Measurements from ENCODE around the gene PTPN7.
A peak's percentile ranks its signal among the peaks of the same experiment; 100 is the strongest.
"Not testable (repeated sequence)": the region's sequence is repeated elsewhere in the genome, so short reads cannot be mapped to it uniquely, and the experiment has no call there.

Gene PTPN7

GRCh38 chr1:202154148-202154765, 6.1 kb downstream of the PTPN7 start:
- no peaks in the 10 kb centered on the region for H3K27me3 Mint-ChIP-seq
- no peak overlapping the region for H3K4me3 Mint-ChIP-seq
- peaks cover 82% of the 10 kb centered on the region for H3K36me3 Mint-ChIP-seq (ENCODE audit: low read depth)
- H3K4me1 Mint-ChIP-seq = peaks cover 56% of the 10 kb centered on the region
- no peak for ATAC-seq
- peak overlapping the region; percentile 88 for H3K27ac Mint-ChIP-seq
- H3K9me3 Mint-ChIP-seq = no peaks in the 10 kb centered on the region
- DNase-seq = no peak

GRCh38 chr1:202153284-202153683, 7.1 kb downstream of the PTPN7 start:
- Mint-ChIP-seq H3K36me3 (ENCODE audit: low read depth) (peaks cover 81% of the 10 kb centered on the region), H3K4me3 (peak overlapping the region; percentile 32), H3K27ac (peak overlapping the region; percentile 69), H3K9me3 (no peaks in the 10 kb centered on the region), H3K27me3 (no peaks in the 10 kb centered on the region), H3K4me1 (peaks cover 48% of the 10 kb centered on the region)
- no peak for DNase-seq
- no peak for ATAC-seq

GRCh38 chr1:202152399-202152798, 8.0 kb downstream of the PTPN7 start:
- Mint-ChIP-seq H3K27ac (peak overlapping the region; percentile 35), H3K27me3 (no peaks in the 10 kb centered on the region), H3K4me3 (no peak overlapping the region), H3K9me3 (no peaks in the 10 kb centered on the region), H3K4me1 (peaks cover 40% of the 10 kb centered on the region), H3K36me3 (ENCODE audit: low read depth) (peaks cover 80% of the 10 kb centered on the region)
- DNase-seq = no peak
- ATAC-seq = no peak

GRCh38 chr1:202151045-202151444, 9.4 kb downstream of the PTPN7 start:
- ATAC-seq = no peak
- H3K36me3 Mint-ChIP-seq (ENCODE audit: low read depth) = peaks cover 71% of the 10 kb centered on the region
- no peak for DNase-seq
- peak overlapping the region; percentile 68 for H3K27ac Mint-ChIP-seq
- no peak overlapping the region for H3K4me3 Mint-ChIP-seq
- H3K4me1 Mint-ChIP-seq = peaks cover 34% of the 10 kb centered on the region
- H3K27me3 Mint-ChIP-seq = no peaks in the 10 kb centered on the region
- H3K9me3 Mint-ChIP-seq = no peaks in the 10 kb centered on the region

- H3K4me3 Mint-ChIP-seq = no peak overlapping the region
- H3K27me3 Mint-ChIP-seq = no peaks in the 10 kb centered on the region
- H3K4me1 Mint-ChIP-seq = peaks cover 33% of the 10 kb centered on the region
- H3K9me3 Mint-ChIP-seq = no peaks in the 10 kb centered on the region
- peak overlapping the region; percentile 68 for H3K27ac Mint-ChIP-seq
- H3K36me3 Mint-ChIP-seq (ENCODE audit: low read depth) = peaks cover 69% of the 10 kb centered on the region
- no peak for DNase-seq
- no peak for ATAC-seq
These were observed 9.8 kb downstream of the PTPN7 start for GRCh38 chr1:202150602-202151001.

GRCh38 chr1:202150187-202150586, 10.2 kb downstream of the PTPN7 start:
- Mint-ChIP-seq H3K4me3 (no peak overlapping the region), H3K9me3 (no peaks in the 10 kb centered on the region), H3K27me3 (no peaks in the 10 kb centered on the region), H3K36me3 (ENCODE audit: low read depth) (peaks cover 65% of the 10 kb centered on the region), H3K4me1 (peaks cover 33% of the 10 kb centered on the region), H3K27ac (no peak overlapping the region)
- DNase-seq (no peak), ATAC-seq (no peak)

- H3K9me3 Mint-ChIP-seq = no peaks in the 10 kb centered on the region
- DNase-seq (no peak), ATAC-seq (no peak)
- no peak overlapping the region for H3K4me3 Mint-ChIP-seq
- H3K36me3 Mint-ChIP-seq (ENCODE audit: low read depth) = peaks cover 59% of the 10 kb centered on the region
- no peak overlapping the region for H3K27ac Mint-ChIP-seq
- H3K27me3 Mint-ChIP-seq = no peaks in the 10 kb centered on the region
- peaks cover 29% of the 10 kb centered on the region for H3K4me1 Mint-ChIP-seq
These were observed 10.8 kb downstream of the PTPN7 start for GRCh38 chr1:202149566-202149965.

- Mint-ChIP-seq H3K27me3 (no peaks in the 10 kb centered on the region), H3K4me3 (no peak overlapping the region), H3K27ac (no peak overlapping the region), H3K4me1 (peaks cover 27% of the 10 kb centered on the region), H3K9me3 (no peaks in the 10 kb centered on the region), H3K36me3 (ENCODE audit: low read depth) (peaks cover 50% of the 10 kb centered on the region)
- DNase-seq (no peak), ATAC-seq (no peak)
These were observed 12.0 kb downstream of the PTPN7 start for GRCh38 chr1:202148391-202148790.

- Mint-ChIP-seq H3K9me3 (no peaks in the 10 kb centered on the region), H3K36me3 (ENCODE audit: low read depth) (peaks cover 40% of the 10 kb centered on the region), H3K27me3 (no peaks in the 10 kb centered on the region), H3K27ac (no peak overlapping the region), H3K4me3 (no peak overlapping the region), H3K4me1 (peaks cover 38% of the 10 kb centered on the region)
- ATAC-seq (no peak), DNase-seq (no peak)
These were observed 13.4 kb downstream of the PTPN7 start for GRCh38 chr1:202146993-202147392.

- Mint-ChIP-seq H3K4me1 (peaks cover 41% of the 10 kb centered on the region), H3K27ac (peak overlapping the region; percentile 14), H3K27me3 (no peaks in the 10 kb centered on the region), H3K9me3 (no peaks in the 10 kb centered on the region), H3K36me3 (ENCODE audit: low read depth) (peaks cover 34% of the 10 kb centered on the region), H3K4me3 (no peak overlapping the region)
- ATAC-seq = no peak
- no peak for DNase-seq
These were observed 14.1 kb downstream of the PTPN7 start for GRCh38 chr1:202146279-202146678.

- Mint-ChIP-seq H3K27ac (peak overlapping the region; percentile 14), H3K4me3 (peak overlapping the region; percentile 99), H3K4me1 (peaks cover 36% of the 10 kb centered on the region), H3K36me3 (ENCODE audit: low read depth) (peaks cover 29% of the 10 kb centered on the region)
- H3K9me3 Mint-ChIP-seq, H3K27me3 Mint-ChIP-seq, ATAC-seq: not testable (repeated sequence)
- DNase-seq = peak; percentile 16
These were observed 14.7 kb downstream of the PTPN7 start for GRCh38 chr1:202145744-202146140.

- ATAC-seq (peak; percentile 69), DNase-seq (peak; percentile 49)
- Mint-ChIP-seq H3K27ac (peak overlapping the region; percentile 66), H3K4me3 (peak overlapping the region; percentile 99), H3K36me3 (ENCODE audit: low read depth) (peaks cover 25% of the 10 kb centered on the region), H3K9me3 (no peaks in the 10 kb centered on the region), H3K4me1 (peaks cover 38% of the 10 kb centered on the region), H3K27me3 (no peaks in the 10 kb centered on the region)
These were observed 15.2 kb downstream of the PTPN7 start for GRCh38 chr1:202145068-202145743.

- DNase-seq = peak; percentile 79
- peak within 1 kb of the TSS; percentile 99 for H3K4me3 Mint-ChIP-seq
These were observed 15.9 kb downstream of the PTPN7 start, which contains the start of gene ARL8A for GRCh38 chr1:202144402-202145067. TSS of gene ARL8A (minus strand) at chr1:202144737. CDS start at chr1:202144572, 165 bp downstream.

GRCh38 chr1:202143768-202144401, 16.5 kb downstream of the PTPN7 start:
- Mint-ChIP-seq H3K27me3 (no peaks in the 10 kb centered on the region), H3K27ac (peak overlapping the region; percentile 91), H3K36me3 (ENCODE audit: low read depth) (peaks cover 16% of the 10 kb centered on the region), H3K4me1 (peaks cover 36% of the 10 kb centered on the region), H3K9me3 (no peaks in the 10 kb centered on the region), H3K4me3 (peak overlapping the region; percentile 99)
- DNase-seq (peak; percentile 30), ATAC-seq (peak; percentile 20)

More at GRCh38 chr1:202144402-202145067, 15.9 kb downstream of the PTPN7 start, which contains the start of gene ARL8A:
- ATAC-seq = peak; percentile 45
- H3K9me3 Mint-ChIP-seq = no peaks in the 10 kb centered on the region
- H3K27me3 Mint-ChIP-seq = no peaks in the 10 kb centered on the region
- peaks cover 21% of the 10 kb centered on the region for H3K36me3 Mint-ChIP-seq (ENCODE audit: low read depth)
- H3K27ac Mint-ChIP-seq = peak within 1 kb of the TSS; percentile 91
- peaks cover 36% of the 10 kb centered on the region for H3K4me1 Mint-ChIP-seq

Measured in activated naive CD8-positive, alpha-beta T cell treated with anti-CD3 and anti-CD28 coated beads, Interleukin-2, amount 50 U/mL, for 24 hours (primary cell).